ENCODE data around the gene KCNG4. TPM values are rescaled to one million over a fixed set of nuclear protein-coding genes. Genes with fewer than 3 reads are reported as not detected.

Gene KCNG4
- total and polyA plus RNA-seq, 2 of the 8 experiments (the other 6 are each of a cell fraction or from before 2014, with no cell fraction given), result not detected

DNA sequence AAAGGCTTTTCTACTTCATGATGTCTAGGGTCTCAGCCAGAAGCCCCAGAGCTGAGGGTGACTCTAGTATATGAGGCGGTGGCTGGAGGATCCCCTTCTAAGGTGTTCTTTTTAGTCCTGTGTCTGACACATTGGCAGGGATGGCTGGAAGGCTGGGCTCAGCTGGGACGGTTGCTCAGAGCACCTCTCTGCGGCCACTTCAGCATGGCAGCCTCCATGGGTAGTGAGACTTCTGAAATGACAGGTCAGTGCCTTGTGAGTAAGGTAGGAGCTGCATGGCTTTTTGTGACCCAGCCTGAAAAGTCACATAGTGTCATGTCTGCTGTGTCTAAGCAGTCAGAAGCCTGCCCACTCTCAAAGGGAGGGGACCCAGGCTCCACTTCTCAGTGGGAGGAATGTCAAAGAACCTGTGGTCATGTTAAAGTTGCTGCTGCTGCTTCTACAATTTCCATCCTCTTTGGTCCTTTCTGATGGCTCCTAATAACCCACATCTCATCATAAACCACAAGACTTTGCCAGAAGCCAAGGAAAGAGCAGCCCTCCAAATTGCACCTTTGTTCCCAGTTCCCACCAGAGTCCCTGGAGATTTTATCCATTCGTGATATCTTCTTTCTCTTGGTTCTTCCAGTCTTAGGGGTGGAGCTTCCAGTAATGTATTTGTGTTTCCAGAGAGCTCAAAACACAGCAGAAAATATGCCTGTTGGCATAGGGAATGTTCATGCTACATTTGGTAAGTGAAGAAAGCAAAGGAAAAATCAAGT, 15.4 kb upstream of the KCNG4 start:
- H3K4me3 ChIP-seq (ENCODE audit: extremely low read depth in 1 of 4, insufficient read depth in 2 of 4, low read depth in 3 of 4, low read length in 4 of 4), result no peak overlapping the region
- H3K4ac ChIP-seq (replicated peaks; ENCODE audit: insufficient read length, low read depth, low read length), result no peak overlapping the region
- FAIRE-seq (no peak), DNase-seq (ENCODE audit: low read depth in 1 of 2, low spot score in 2 of 2) (no peak)
- no peak overlapping the region for H4K8ac ChIP-seq (ENCODE audit: extremely low read depth, insufficient read depth, low read length)
- H3K9me3 ChIP-seq (ENCODE audit: insufficient read depth in 2 of 2, low read depth in 1 of 2, low read length in 1 of 2), result peaks cover 4 to 5% of the 10 kb centered on the region in 2 experiments; a peak in 1 of 4 replicates
- no peaks in the 10 kb centered on the region for H3K79me1 ChIP-seq (ENCODE audit: low read depth, low read length)
- H2AK5ac ChIP-seq (ENCODE audit: low read depth, low read length), result no peak overlapping the region
- H2BK120ac ChIP-seq (replicated peaks; ENCODE audit: low read depth, low read length), result no peak overlapping the region
- H2BK20ac ChIP-seq (ENCODE audit: low read length), result no peak overlapping the region
- no peak overlapping the region for H3K14ac ChIP-seq (ENCODE audit: insufficient read length)
- H3K4me1 ChIP-seq (replicated peaks in 1 of 4; ENCODE audit: control insufficient read depth in 3 of 4, insufficient read depth in 4 of 4, low read length in 3 of 4), result no peaks in the 10 kb centered on the region
- H4K5ac ChIP-seq (ENCODE audit: insufficient read length, low read depth, low read length), result no peak overlapping the region
- POLR2A ChIA-PET (ENCODE audit: partially characterized antibody), result no interaction called here
- H3K27ac ChIP-seq (ENCODE audit: low read depth, low read length), result no peak overlapping the region
- 84% methylated on average over 4 of the region's 4 CpGs; no CpG with 5 or more reads in 1 of the 2 experiments for WGBS, 2 experiments (ENCODE audit: extremely low coverage in 1 of 2, insufficient coverage in 1 of 2, insufficient read length in 1 of 2, insufficient replicate concordance in 2 of 2, low coverage in 1 of 2, low lambda C conversion rate in 2 of 2, missing lambda C conversion rate in 1 of 2)
- TF ChIP-seq TCF12 (IDR thresholded peaks at IDR 0.05; ENCODE audit: low read depth, low read length) (no peak), EZH2 (IDR thresholded peaks at IDR 0.05; ENCODE audit: low read depth, low read length, severe bottlenecking) (no peak), JUN (IDR thresholded peaks at IDR 0.05; ENCODE audit: low read depth, low read length) (no peak), POLR2A (IDR thresholded peaks at IDR 0.05; ENCODE audit: control extremely low read depth in 1 of 2, low read depth in 2 of 2, low read length in 2 of 2) (no peak), ASH2L (IDR thresholded peaks at IDR 0.05; ENCODE audit: low read length) (no peak), TEAD4 (IDR thresholded peaks at IDR 0.05; ENCODE audit: low read depth, low read length) (no peak)
- H2BK12ac ChIP-seq (ENCODE audit: low read depth, low read length), result no peak overlapping the region
- H3K56ac ChIP-seq (replicated peaks; ENCODE audit: insufficient read length, low read depth, low read length), result no peak overlapping the region
- H3K23me2 ChIP-seq (ENCODE audit: low read depth, low read length), result no peaks in the 10 kb centered on the region; the same call in 1 of the 2 replicates
- H3K27me3 ChIP-seq (replicated peaks in 1 of 4; ENCODE audit: control insufficient read depth in 3 of 4, extremely low read depth in 1 of 4, insufficient read depth in 3 of 4, low read length in 3 of 4), result peaks cover 0 to 3% (median 0%) of the 10 kb centered on the region in 4 experiments; a peak in 1 of 7 replicates
- H4K20me1 ChIP-seq (replicated peaks in 1 of 2; ENCODE audit: control insufficient read depth in 1 of 2, insufficient read depth in 2 of 2, low read length in 2 of 2), result no peaks in the 10 kb centered on the region
- H3K23ac ChIP-seq (ENCODE audit: insufficient read length), result no peak overlapping the region
- CTCF ChIA-PET (ENCODE audit: partially characterized antibody), result interaction anchor here (0.7 to 1.0 kb wide), 2 partner anchors 12 to 62 kb away, joined by 3 to 4 read pairs; no protein-coding TSS in a partner anchor
- H3K9ac ChIP-seq (replicated peaks in 1 of 4; ENCODE audit: extremely low read depth in 1 of 4, low read depth in 3 of 4, low read length in 3 of 4), result no peak overlapping the region
- no peak overlapping the region for H3K4me2 ChIP-seq (ENCODE audit: insufficient read depth in 1 of 2, low read depth in 2 of 2, low read length in 2 of 2)
- H2BK15ac ChIP-seq (ENCODE audit: low read length), result no peak overlapping the region
- H2AFZ ChIP-seq (ENCODE audit: low read length), result no peak overlapping the region
- H3K36me3 ChIP-seq (ENCODE audit: control insufficient read depth in 2 of 4, insufficient read depth in 4 of 4, low read length in 3 of 4), result no peaks in the 10 kb centered on the region
- no peak overlapping the region for H2BK5ac ChIP-seq (ENCODE audit: low read depth, low read length)
- H4K91ac ChIP-seq (replicated peaks; ENCODE audit: insufficient read length, low read length), result no peak overlapping the region
- no peaks in the 10 kb centered on the region; a peak in 1 of 4 replicates for H3K79me2 ChIP-seq (ENCODE audit: control insufficient read depth in 1 of 2, insufficient read depth in 2 of 2, low read length in 2 of 2)
- no peak overlapping the region for H3K18ac ChIP-seq (ENCODE audit: extremely low read depth, low read length)

All from H1 (cell line).